ENCODE data around the gene NPIPB2.
"Not testable (repeated sequence)": the region's sequence is repeated elsewhere in the genome, so short reads cannot be mapped to it uniquely, and the experiment has no call there.

Gene NPIPB2

GRCh38 chr16:11941945-11942344 lies at the start of gene NPIPB2:
TSS of gene NPIPB2 (minus strand) at chr16:11942045. CDS start at chr16:11942045, 0 bp downstream.
- not testable (repeated sequence) for DNase-seq (ENCODE audit: low read depth); H3K4me3 ChIP-seq (replicated peaks; ENCODE audit: low read depth, low read length)

- no peak overlapping the region for H3K4me3 ChIP-seq (replicated peaks; ENCODE audit: low read depth, low read length)
- DNase-seq (ENCODE audit: low read depth): no peak
- no peak for TF ChIP-seq CTCF (IDR thresholded peaks at IDR 0.05; ENCODE audit: low read length, missing control alignments)
These were observed 49.0 kb upstream of the NPIPB2 start for GRCh38 chr16:11990702-11991390.

GRCh38 chr16:11988258-11988978 lies 46.6 kb upstream of the NPIPB2 start:
- H3K4me3 ChIP-seq (replicated peaks; ENCODE audit: low read depth, low read length): no peak overlapping the region
- no peak for DNase-seq (ENCODE audit: low read depth)
- TF ChIP-seq CTCF (IDR thresholded peaks at IDR 0.05; ENCODE audit: low read length, missing control alignments): no peak

- no peak for DNase-seq (ENCODE audit: low read depth)
- TF ChIP-seq CTCF (IDR thresholded peaks at IDR 0.05; ENCODE audit: low read length, missing control alignments): no peak
- no peak overlapping the region for H3K4me3 ChIP-seq (replicated peaks; ENCODE audit: low read depth, low read length)
These were observed 44.7 kb upstream of the NPIPB2 start for GRCh38 chr16:11986521-11987057.

- TF ChIP-seq CTCF (IDR thresholded peaks at IDR 0.05; ENCODE audit: low read length, missing control alignments): no peak
- H3K4me3 ChIP-seq (replicated peaks; ENCODE audit: low read depth, low read length): no peak overlapping the region
- no peak for DNase-seq (ENCODE audit: low read depth)
These were observed 43.4 kb upstream of the NPIPB2 start for GRCh38 chr16:11985250-11985649.

- TF ChIP-seq CTCF (IDR thresholded peaks at IDR 0.05; ENCODE audit: low read length, missing control alignments): no peak
These were observed 38.4 kb upstream of the NPIPB2 start for GRCh38 chr16:11980136-11980844.

More at GRCh38 chr16:11980136-11980844, 38.4 kb upstream of the NPIPB2 start:
- DNase-seq (ENCODE audit: low read depth): no peak
- H3K4me3 ChIP-seq (replicated peaks; ENCODE audit: low read depth, low read length): no peak overlapping the region
